Endothelial cell (in vitro differentiated cells): ENCODE measurements around the gene KLHL25. TPM values are rescaled to one million over a fixed set of nuclear protein-coding genes. Genes with fewer than 3 reads are reported as not detected.

ENCODE experiments used
- DNase-seq: peaks from one replicate; pipeline ENCODE4 v3.0.0; 2021; ENCODE audit warnings: low spot score
- H3K27ac Mint-ChIP-seq: one replicate; pipeline ENCODE4 v1.8.0; 2021; ENCODE audit warnings: mixed read lengths, inconsistent platforms; ENCODE audit not compliant: unreplicated experiment
- H3K27me3 Mint-ChIP-seq: one replicate; pipeline ENCODE4 v1.8.0; 2021; ENCODE audit warnings: mild to moderate bottlenecking, moderate library complexity, mixed read lengths, inconsistent platforms; ENCODE audit not compliant: unreplicated experiment
- H3K36me3 Mint-ChIP-seq: one replicate; pipeline ENCODE4 v1.8.0; 2021; ENCODE audit warnings: mild to moderate bottlenecking, low read depth, mixed read lengths, inconsistent platforms; ENCODE audit not compliant: unreplicated experiment
- H3K4me1 Mint-ChIP-seq: one replicate; pipeline ENCODE4 v1.8.0; 2021; ENCODE audit warnings: mild to moderate bottlenecking, mixed read lengths, inconsistent platforms; ENCODE audit not compliant: unreplicated experiment
- H3K4me3 Mint-ChIP-seq: one replicate; pipeline ENCODE4 v1.8.0; 2021; ENCODE audit warnings: mild to moderate bottlenecking, mixed read lengths, inconsistent platforms; ENCODE audit not compliant: unreplicated experiment
- H3K9me3 Mint-ChIP-seq: one replicate; pipeline ENCODE4 v1.8.0; 2021; ENCODE audit warnings: mixed read lengths, inconsistent platforms; ENCODE audit not compliant: unreplicated experiment
- total RNA-seq: library from RNA; stranded (reverse); fragmentation: NEBNext Ultra II Directional; extraction: Animal tissue kit (Norgen Biotek cat#: 25700); gene quantifications from one replicate; pipeline ENCODE4 v1.2.1, GENCODE V29; 2021; ENCODE audit not compliant: unreplicated experiment
- TF ChIP-seq, protein P1 (sequence below): fragments of 200-600 bp; sonication (generic); IDR thresholded peaks from one replicate; pipeline ENCODE4 v1.5.0; 2021; ENCODE audit warnings: antibody characterized with exemption; ENCODE audit not compliant: unreplicated experiment

KLHL25 gene
- total RNA-seq, 1 donor from 2014 or later, result 7.4 TPM

DNA sequence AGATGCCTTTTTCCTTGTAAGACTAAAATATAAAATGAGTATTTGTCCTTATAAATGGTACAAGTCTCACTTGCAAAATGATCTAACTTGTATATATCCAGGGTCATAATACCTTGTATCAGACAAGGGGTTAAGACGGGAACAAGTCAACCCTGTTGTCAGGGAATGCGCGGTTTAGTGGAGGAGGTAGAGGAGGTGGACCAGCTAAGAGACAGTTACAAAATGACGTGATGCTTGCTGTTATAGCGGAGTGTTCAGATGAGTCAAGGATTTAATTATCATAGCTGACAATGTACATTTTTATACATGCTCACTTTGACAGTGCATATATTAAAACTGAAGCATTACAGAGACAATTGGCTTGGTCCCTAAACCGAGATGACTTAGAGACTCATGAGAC is 26.8 kb upstream of the KLHL25 start:
- Mint-ChIP-seq H3K36me3 (no peaks in the 10 kb centered on the region), H3K27me3 (peaks cover 2% of the 10 kb centered on the region), H3K9me3 (no peaks in the 10 kb centered on the region), H3K4me3 (no peak overlapping the region), H3K4me1 (no peaks in the 10 kb centered on the region), H3K27ac (no peak overlapping the region)
- no peak for DNase-seq
- TF ChIP-seq, protein P1, sequence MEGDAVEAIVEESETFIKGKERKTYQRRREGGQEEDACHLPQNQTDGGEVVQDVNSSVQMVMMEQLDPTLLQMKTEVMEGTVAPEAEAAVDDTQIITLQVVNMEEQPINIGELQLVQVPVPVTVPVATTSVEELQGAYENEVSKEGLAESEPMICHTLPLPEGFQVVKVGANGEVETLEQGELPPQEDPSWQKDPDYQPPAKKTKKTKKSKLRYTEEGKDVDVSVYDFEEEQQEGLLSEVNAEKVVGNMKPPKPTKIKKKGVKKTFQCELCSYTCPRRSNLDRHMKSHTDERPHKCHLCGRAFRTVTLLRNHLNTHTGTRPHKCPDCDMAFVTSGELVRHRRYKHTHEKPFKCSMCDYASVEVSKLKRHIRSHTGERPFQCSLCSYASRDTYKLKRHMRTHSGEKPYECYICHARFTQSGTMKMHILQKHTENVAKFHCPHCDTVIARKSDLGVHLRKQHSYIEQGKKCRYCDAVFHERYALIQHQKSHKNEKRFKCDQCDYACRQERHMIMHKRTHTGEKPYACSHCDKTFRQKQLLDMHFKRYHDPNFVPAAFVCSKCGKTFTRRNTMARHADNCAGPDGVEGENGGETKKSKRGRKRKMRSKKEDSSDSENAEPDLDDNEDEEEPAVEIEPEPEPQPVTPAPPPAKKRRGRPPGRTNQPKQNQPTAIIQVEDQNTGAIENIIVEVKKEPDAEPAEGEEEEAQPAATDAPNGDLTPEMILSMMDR, result no peak

DNA sequence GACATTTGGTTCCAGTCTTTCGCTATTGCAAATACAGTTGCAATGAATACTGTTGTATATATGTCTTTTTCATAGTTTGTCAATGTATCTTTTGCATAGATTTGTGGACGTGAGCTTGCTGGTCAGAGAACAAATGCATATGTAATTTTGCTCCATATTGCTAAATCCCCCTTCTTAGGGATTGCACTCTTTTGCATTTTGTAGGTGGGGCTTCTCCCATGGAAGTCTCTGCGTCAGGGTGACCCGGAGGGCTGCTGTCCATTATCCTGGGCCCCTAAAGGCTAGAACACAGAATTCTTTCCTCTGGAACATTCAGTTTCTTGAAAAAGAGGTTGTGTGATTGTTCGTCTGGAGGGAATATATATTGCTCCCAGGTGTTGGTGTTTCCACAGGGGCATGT is 25.2 kb upstream of the KLHL25 start:
- no peak for DNase-seq
- Mint-ChIP-seq H3K36me3 (no peaks in the 10 kb centered on the region), H3K9me3 (no peaks in the 10 kb centered on the region), H3K4me3 (no peak overlapping the region), H3K27me3 (peaks cover 2% of the 10 kb centered on the region), H3K27ac (no peak overlapping the region), H3K4me1 (no peaks in the 10 kb centered on the region)
- TF ChIP-seq, protein P1, result no peak

DNA sequence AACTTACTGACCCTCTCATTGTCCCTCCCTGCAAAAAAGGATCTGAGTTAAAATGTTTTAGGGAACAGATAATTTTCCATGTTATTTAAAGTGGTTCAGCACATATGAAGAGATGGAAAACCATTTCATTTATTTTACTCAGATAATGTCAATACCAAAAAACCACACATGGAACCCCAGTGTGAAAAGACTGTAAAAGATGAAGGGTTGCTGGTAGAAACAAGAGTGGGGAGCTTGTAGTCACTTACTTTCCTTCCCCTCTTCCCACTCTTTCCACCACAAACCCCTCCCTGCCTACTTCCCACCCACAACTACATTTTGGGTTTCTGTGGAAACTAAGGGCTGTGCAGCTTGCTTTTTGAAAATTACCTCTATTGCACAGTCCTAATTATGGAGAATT is 18.5 kb upstream of the KLHL25 start:
- H3K9me3 Mint-ChIP-seq, result no peaks in the 10 kb centered on the region
- TF ChIP-seq, protein P1, result no peak
- no peak for DNase-seq
- H3K4me3 Mint-ChIP-seq, result no peak overlapping the region
- no peak overlapping the region for H3K27ac Mint-ChIP-seq
- peaks cover 2% of the 10 kb centered on the region for H3K27me3 Mint-ChIP-seq
- no peaks in the 10 kb centered on the region for H3K4me1 Mint-ChIP-seq
- no peaks in the 10 kb centered on the region for H3K36me3 Mint-ChIP-seq

DNA sequence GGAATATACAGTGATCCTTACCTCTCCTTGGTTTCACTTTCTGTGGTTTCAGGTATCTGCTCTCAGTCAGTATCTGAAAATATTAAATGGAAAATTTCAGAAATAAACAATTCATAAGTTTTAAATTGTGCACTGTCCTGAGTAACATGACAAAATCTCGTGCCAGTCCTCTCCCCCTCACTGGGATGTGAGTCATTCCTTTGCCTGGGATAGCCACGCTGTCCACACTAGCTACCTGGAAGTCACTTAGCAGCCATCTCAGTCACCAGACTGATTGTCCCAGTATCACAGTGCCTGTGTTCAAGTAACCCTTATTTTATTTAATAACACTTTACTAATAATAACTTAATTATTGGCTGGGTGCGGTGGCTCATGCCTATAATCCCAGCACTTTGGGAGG is 15.3 kb upstream of the KLHL25 start:
- TF ChIP-seq, protein P1, result no peak
- Mint-ChIP-seq H3K4me1 (no peaks in the 10 kb centered on the region), H3K4me3 (no peak overlapping the region), H3K27me3 (no peaks in the 10 kb centered on the region), H3K36me3 (no peaks in the 10 kb centered on the region), H3K9me3 (no peaks in the 10 kb centered on the region), H3K27ac (no peak overlapping the region)
- DNase-seq, result no peak

DNA sequence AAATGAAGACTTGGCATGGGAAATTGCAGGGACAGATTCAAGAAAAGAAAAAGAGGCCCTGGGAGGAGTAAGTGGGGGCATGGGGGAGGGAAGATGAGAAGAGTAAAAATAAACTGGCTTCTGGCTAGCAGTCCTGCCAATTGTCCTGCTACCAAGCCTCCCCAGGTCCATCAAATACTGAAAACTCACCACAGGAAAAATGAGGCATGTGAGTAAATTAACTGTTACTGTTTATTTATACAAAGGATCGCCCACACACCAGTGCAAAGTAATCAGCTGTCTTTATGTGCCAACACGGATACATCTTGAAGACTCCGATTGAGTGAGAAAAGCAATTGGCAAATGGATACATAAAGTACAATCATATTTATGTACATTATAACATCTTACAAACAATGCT is 10.7 kb upstream of the KLHL25 start:
- no peak overlapping the region for H3K27ac Mint-ChIP-seq

More for the DNA sequence above, 10.7 kb upstream of the KLHL25 start:
- Mint-ChIP-seq H3K27me3 (no peaks in the 10 kb centered on the region), H3K4me3 (no peak overlapping the region), H3K4me1 (no peaks in the 10 kb centered on the region), H3K36me3 (no peaks in the 10 kb centered on the region), H3K9me3 (no peaks in the 10 kb centered on the region)
- no peak for DNase-seq
- TF ChIP-seq, protein P1, result no peak
